ENCODE results near the gene PRKAA2. TPM values are rescaled to one million over a fixed set of nuclear protein-coding genes. Genes with fewer than 3 reads are reported as not detected.

PRKAA2 gene
- total and polyA plus RNA-seq, 2 of the 13 experiments (the other 11 are each of a cell fraction or from before 2014, with no cell fraction given) = 6.0 to 7.5 TPM

- Histone ChIP-seq H3K79me2 (ENCODE audit: insufficient read depth, low read length) (no peaks in the 10 kb centered on the region), H3K27me3 (ENCODE audit: control insufficient read depth in 1 of 2, insufficient read depth in 2 of 2, low read length in 2 of 2) (no peaks in the 10 kb centered on the region), H3K4me1 (ENCODE audit: insufficient read depth, low read length) (no peaks in the 10 kb centered on the region), H2AFZ (ENCODE audit: low read length) (no peak overlapping the region), H3K4me2 (ENCODE audit: low read depth, low read length) (no peak overlapping the region), H3K9me3 (ENCODE audit: low read length) (no peaks in the 10 kb centered on the region), H3K27ac (ENCODE audit: extremely low read length, insufficient read depth, low read length) (no peak overlapping the region), H3K36me3 (replicated peaks in 1 of 2; ENCODE audit: control insufficient read depth in 1 of 2, insufficient read depth in 2 of 2, low read length in 2 of 2) (peaks cover 3 to 25% of the 10 kb centered on the region in 2 experiments), H3K4me3 (replicated peaks in 1 of 3; ENCODE audit: insufficient read depth in 1 of 3, low read depth in 2 of 3, low read length in 3 of 3) (no peak overlapping the region), H3K9ac (ENCODE audit: insufficient read depth, low read depth, low read length) (no peak overlapping the region), H4K20me1 (ENCODE audit: insufficient read depth, low read length) (no peaks in the 10 kb centered on the region)
- DNase-seq (ENCODE audit: low spot score) = no peak
- no TSS peak for BruUV-seq (replicated peaks)
- intact Hi-C loops (cut with micrococcal nuclease; ENCODE audit: unreplicated experiment) (no loop called here), in situ Hi-C loops (cut with HindIII; ENCODE audit: extremely low pct_ligation_motif_present, low pct_unique_long_range_greater_than_20kb) (no loop called here)
- ChIA-PET POLR2A (no interaction called here), CTCF (ENCODE audit: low intra/inter-chr PET ratio, low total read pairs) (no interaction called here)
- no peak for FAIRE-seq
- TF ChIP-seq HMGA1 (CRISPR knock-in tag; conservative IDR thresholded peaks at IDR 0.05) (no peak), SMC3 (IDR thresholded peaks at IDR 0.05; ENCODE audit: low read length) (no peak), ZBTB14 (CRISPR knock-in tag; IDR thresholded peaks at IDR 0.05) (no peak), ZNF3 (CRISPR knock-in tag; IDR thresholded peaks at IDR 0.05) (no peak), POLR2AphosphoS5 (IDR thresholded peaks at IDR 0.05; ENCODE audit: low read depth, low read length) (no peak), ZNF7 (CRISPR knock-in tag; IDR thresholded peaks at IDR 0.05) (no peak), NCOR1 (IDR thresholded peaks at IDR 0.05; ENCODE audit: borderline replicate concordance, low read length) (no peak), ZNF432 (CRISPR knock-in tag; IDR thresholded peaks at IDR 0.05; ENCODE audit: borderline replicate concordance) (no peak), RERE (CRISPR knock-in tag; IDR thresholded peaks at IDR 0.05; ENCODE audit: low read depth) (no peak)
- no peak for ATAC-seq
Measured at GRCh38 chr1:56710646-56711045, 65.5 kb downstream of the PRKAA2 start.

Data from HepG2 (cell line).